ENCODE measurements around the gene IL11RA.
A peak's percentile ranks its signal among the peaks of the same experiment; 100 is the strongest.

The IL11RA gene

GRCh38 chr9:34642679-34643078 is 9.3 kb upstream of the IL11RA start:
- peaks cover 11% of the 10 kb centered on the region for H3K4me1 ChIP-seq (ENCODE audit: control insufficient read depth, insufficient read depth, low read length)
- H3K27me3 ChIP-seq (ENCODE audit: control insufficient read depth, insufficient read depth, low read length) = no peaks in the 10 kb centered on the region; the same call in 1 of the 2 replicates
- DNase-seq (ENCODE audit: low read depth, low spot score) = no peak
- H3K27ac ChIP-seq (ENCODE audit: low read length) = no peak overlapping the region
- WGBS (ENCODE audit: insufficient coverage, insufficient read length) = no CpG with 5 or more reads among the region's 1 CpG
- no peak overlapping the region for H3K4me3 ChIP-seq (ENCODE audit: low read length)
- no peaks in the 10 kb centered on the region for H3K9me3 ChIP-seq (ENCODE audit: control insufficient read depth, insufficient read depth, low read length)
- H3K36me3 ChIP-seq (ENCODE audit: control insufficient read depth, insufficient read depth, low read length) = no peaks in the 10 kb centered on the region

DNA sequence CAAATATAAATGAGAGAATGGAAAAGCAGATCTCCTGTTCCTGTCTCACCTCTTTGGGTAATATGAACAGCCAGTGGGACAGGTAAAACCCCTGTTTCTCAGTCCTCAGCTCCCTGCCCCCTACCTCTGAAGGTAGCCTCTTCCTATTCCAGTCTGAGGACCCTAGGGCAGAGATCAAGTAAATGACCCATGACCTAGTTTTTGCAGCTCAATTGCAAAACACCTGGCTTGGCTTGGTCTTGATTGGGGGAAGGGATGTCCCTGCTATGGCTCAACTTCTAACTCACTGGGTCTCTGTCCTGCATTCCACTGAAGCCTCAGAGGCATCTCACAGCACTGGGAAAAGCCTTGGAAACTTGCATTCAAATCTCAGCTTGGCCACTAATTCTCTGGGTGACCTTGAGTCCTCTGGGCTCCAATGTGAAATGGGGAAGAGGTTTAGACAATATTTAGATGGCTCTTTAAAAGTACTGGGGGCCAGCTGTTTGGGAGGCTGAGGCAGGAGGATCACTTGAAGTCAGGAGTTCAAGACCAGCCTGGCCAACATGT is 7.1 kb upstream of the IL11RA start:
- Histone ChIP-seq H3K9me3 (ENCODE audit: control insufficient read depth, insufficient read depth, low read length) (no peaks in the 10 kb centered on the region), H3K36me3 (ENCODE audit: control insufficient read depth, insufficient read depth, low read length) (peaks cover 8% of the 10 kb centered on the region), H3K4me1 (ENCODE audit: control insufficient read depth, insufficient read depth, low read length) (peaks cover 12% of the 10 kb centered on the region), H3K4me3 (ENCODE audit: low read length) (no peak overlapping the region), H3K27ac (ENCODE audit: low read length) (no peak overlapping the region), H3K27me3 (ENCODE audit: control insufficient read depth, insufficient read depth, low read length) (no peaks in the 10 kb centered on the region)
- no peak for DNase-seq (ENCODE audit: low read depth, low spot score)

- Histone ChIP-seq H3K4me3 (ENCODE audit: low read length) (peak within 1 kb of the TSS; percentile 70), H3K27me3 (ENCODE audit: control insufficient read depth, insufficient read depth, low read length) (no peaks in the 10 kb centered on the region), H3K4me1 (ENCODE audit: control insufficient read depth, insufficient read depth, low read length) (peaks cover 12% of the 10 kb centered on the region), H3K36me3 (ENCODE audit: control insufficient read depth, insufficient read depth, low read length) (peaks cover 8% of the 10 kb centered on the region), H3K9me3 (ENCODE audit: control insufficient read depth, insufficient read depth, low read length) (no peaks in the 10 kb centered on the region), H3K27ac (ENCODE audit: low read length) (no peak within 1 kb of the TSS)
- DNase-seq (ENCODE audit: low read depth, low spot score) = peak; percentile 50
- WGBS (ENCODE audit: insufficient coverage, insufficient read length) = no CpG with 5 or more reads among the region's 43 CpGs
Observed at GRCh38 chr9:34646211-34647083, 5.5 kb upstream of the IL11RA start, which contains the start of gene GALT. Gene GALT, plus strand, starts transcription at chr9:34646675. Its CDS starts 30 bp downstream, at chr9:34646705.

DNA sequence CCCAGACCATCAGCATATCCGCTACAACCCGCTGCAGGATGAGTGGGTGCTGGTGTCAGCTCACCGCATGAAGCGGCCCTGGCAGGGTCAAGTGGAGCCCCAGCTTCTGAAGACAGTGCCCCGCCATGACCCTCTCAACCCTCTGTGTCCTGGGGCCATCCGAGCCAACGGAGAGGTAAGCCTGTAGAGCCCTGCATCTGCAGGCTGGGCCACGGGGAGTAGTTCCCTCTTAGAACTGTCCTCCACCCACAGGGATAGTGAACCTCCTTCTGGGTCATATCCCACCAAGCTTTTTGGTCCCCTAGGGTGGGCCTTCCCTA is 4.9 kb upstream of the IL11RA start:
- H3K4me1 ChIP-seq (ENCODE audit: control insufficient read depth, insufficient read depth, low read length) = peaks cover 12% of the 10 kb centered on the region
- peak overlapping the region; percentile 70; the same call in 1 of the 2 replicates for H3K4me3 ChIP-seq (ENCODE audit: low read length)
- no peak for DNase-seq (ENCODE audit: low read depth, low spot score)
- no peaks in the 10 kb centered on the region for H3K9me3 ChIP-seq (ENCODE audit: control insufficient read depth, insufficient read depth, low read length)
- no peak overlapping the region for H3K27ac ChIP-seq (ENCODE audit: low read length)
- no CpG with 5 or more reads among the region's 8 CpGs for WGBS (ENCODE audit: insufficient coverage, insufficient read length)
- H3K27me3 ChIP-seq (ENCODE audit: control insufficient read depth, insufficient read depth, low read length) = no peaks in the 10 kb centered on the region
- H3K36me3 ChIP-seq (ENCODE audit: control insufficient read depth, insufficient read depth, low read length) = peaks cover 8% of the 10 kb centered on the region

GRCh38 chr9:34647651-34648050 is 4.3 kb upstream of the IL11RA start:
- DNase-seq (ENCODE audit: low read depth, low spot score) = no peak
- no peaks in the 10 kb centered on the region for H3K9me3 ChIP-seq (ENCODE audit: control insufficient read depth, insufficient read depth, low read length)
- H3K4me3 ChIP-seq (ENCODE audit: low read length) = peak overlapping the region; percentile 70; the same call in 1 of the 2 replicates
- no peak overlapping the region for H3K27ac ChIP-seq (ENCODE audit: low read length)
- H3K27me3 ChIP-seq (ENCODE audit: control insufficient read depth, insufficient read depth, low read length) = no peaks in the 10 kb centered on the region
- peaks cover 8% of the 10 kb centered on the region for H3K36me3 ChIP-seq (ENCODE audit: control insufficient read depth, insufficient read depth, low read length)
- WGBS (ENCODE audit: insufficient coverage, insufficient read length) = no CpG with 5 or more reads among the region's 10 CpGs
- peaks cover 15% of the 10 kb centered on the region for H3K4me1 ChIP-seq (ENCODE audit: control insufficient read depth, insufficient read depth, low read length)

GRCh38 chr9:34648673-34649072 is 3.3 kb upstream of the IL11RA start:
- Histone ChIP-seq H3K4me1 (ENCODE audit: control insufficient read depth, insufficient read depth, low read length) (peaks cover 15% of the 10 kb centered on the region), H3K9me3 (ENCODE audit: control insufficient read depth, insufficient read depth, low read length) (no peaks in the 10 kb centered on the region), H3K36me3 (ENCODE audit: control insufficient read depth, insufficient read depth, low read length) (peaks cover 8% of the 10 kb centered on the region), H3K27me3 (ENCODE audit: control insufficient read depth, insufficient read depth, low read length) (no peaks in the 10 kb centered on the region), H3K4me3 (ENCODE audit: low read length) (no peak overlapping the region), H3K27ac (ENCODE audit: low read length) (no peak overlapping the region)
- no CpG with 5 or more reads among the region's 8 CpGs for WGBS (ENCODE audit: insufficient coverage, insufficient read length)
- no peak for DNase-seq (ENCODE audit: low read depth, low spot score)

- H3K4me3 ChIP-seq (ENCODE audit: low read length) = no peak overlapping the region
- no peaks in the 10 kb centered on the region for H3K9me3 ChIP-seq (ENCODE audit: control insufficient read depth, insufficient read depth, low read length)
- H3K27me3 ChIP-seq (ENCODE audit: control insufficient read depth, insufficient read depth, low read length) = no peaks in the 10 kb centered on the region
- no peak for DNase-seq (ENCODE audit: low read depth, low spot score)
- H3K27ac ChIP-seq (ENCODE audit: low read length) = no peak overlapping the region
- H3K4me1 ChIP-seq (ENCODE audit: control insufficient read depth, insufficient read depth, low read length) = peaks cover 12% of the 10 kb centered on the region
- peaks cover 8% of the 10 kb centered on the region for H3K36me3 ChIP-seq (ENCODE audit: control insufficient read depth, insufficient read depth, low read length)
- no CpG with 5 or more reads among the region's 5 CpGs for WGBS (ENCODE audit: insufficient coverage, insufficient read length)
Observed at GRCh38 chr9:34650816-34651215, 1.2 kb upstream of the IL11RA start.

GRCh38 chr9:34651321-34651720 is 664 bp upstream of the IL11RA start:
- H3K9me3 ChIP-seq (ENCODE audit: control insufficient read depth, insufficient read depth, low read length) = no peaks in the 10 kb centered on the region
- H3K27me3 ChIP-seq (ENCODE audit: control insufficient read depth, insufficient read depth, low read length) = no peaks in the 10 kb centered on the region
- H3K27ac ChIP-seq (ENCODE audit: low read length) = no peak overlapping the region
- no CpG with 5 or more reads among the region's 4 CpGs for WGBS (ENCODE audit: insufficient coverage, insufficient read length)
- peaks cover 8% of the 10 kb centered on the region for H3K36me3 ChIP-seq (ENCODE audit: control insufficient read depth, insufficient read depth, low read length)
- no peak overlapping the region; the same call in 1 of the 2 replicates for H3K4me3 ChIP-seq (ENCODE audit: low read length)
- peaks cover 9% of the 10 kb centered on the region for H3K4me1 ChIP-seq (ENCODE audit: control insufficient read depth, insufficient read depth, low read length)
- DNase-seq (ENCODE audit: low read depth, low spot score) = no peak

DNA sequence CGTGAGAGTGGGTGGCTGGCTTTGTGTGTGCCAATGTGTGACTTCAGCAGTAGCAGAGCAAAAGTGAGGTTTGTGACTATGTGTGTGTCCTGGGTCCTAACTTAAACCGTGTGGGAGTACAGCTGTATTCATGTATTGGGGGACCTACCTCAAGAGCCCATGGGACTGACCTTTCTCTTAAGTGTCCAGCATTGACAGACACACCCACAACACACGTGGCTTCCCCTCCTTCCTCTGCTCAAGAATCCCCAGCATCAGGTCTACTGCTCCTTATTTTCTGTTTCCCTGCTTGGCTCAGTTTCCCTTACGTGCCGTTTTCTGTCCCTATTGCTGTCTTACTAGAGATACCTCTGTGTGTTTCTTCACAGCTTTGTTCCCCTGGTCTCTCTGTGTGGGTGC is 616 bp downstream of the IL11RA start:
- Histone ChIP-seq H3K27me3 (ENCODE audit: control insufficient read depth, insufficient read depth, low read length) (no peaks in the 10 kb centered on the region), H3K9me3 (ENCODE audit: control insufficient read depth, insufficient read depth, low read length) (no peaks in the 10 kb centered on the region), H3K36me3 (ENCODE audit: control insufficient read depth, insufficient read depth, low read length) (peaks cover 8% of the 10 kb centered on the region), H3K27ac (ENCODE audit: low read length) (no peak overlapping the region), H3K4me1 (ENCODE audit: control insufficient read depth, insufficient read depth, low read length) (peaks cover 7% of the 10 kb centered on the region), H3K4me3 (ENCODE audit: low read length) (no peak overlapping the region)
- DNase-seq (ENCODE audit: low read depth, low spot score) = no peak
- no CpG with 5 or more reads among the region's 5 CpGs for WGBS (ENCODE audit: insufficient coverage, insufficient read length)

- Histone ChIP-seq H3K36me3 (ENCODE audit: control insufficient read depth, insufficient read depth, low read length) (peaks cover 8% of the 10 kb centered on the region), H3K27ac (ENCODE audit: low read length) (no peak overlapping the region), H3K4me1 (ENCODE audit: control insufficient read depth, insufficient read depth, low read length) (peaks cover 5% of the 10 kb centered on the region), H3K27me3 (ENCODE audit: control insufficient read depth, insufficient read depth, low read length) (no peaks in the 10 kb centered on the region), H3K9me3 (ENCODE audit: control insufficient read depth, insufficient read depth, low read length) (no peaks in the 10 kb centered on the region), H3K4me3 (ENCODE audit: low read length) (no peak overlapping the region)
- whole genome bisulfite sequencing (ENCODE audit: insufficient coverage, insufficient read length) = no CpG with 5 or more reads among the region's 11 CpGs
- no peak for DNase-seq (ENCODE audit: low read depth, low spot score)
Observed at GRCh38 chr9:34653151-34654072, 1.4 kb downstream of the IL11RA start.
